HG03103 (cell line): ENCODE results near the gene MKRN3.
"Not testable (repeated sequence)": the region's sequence is repeated elsewhere in the genome, so short reads cannot be mapped to it uniquely, and the experiment has no call there.

Experiments used
- ATAC-seq: cut with Tn5 transposase; IDR thresholded peaks from one replicate; pipeline ENCODE4 v1.9.1; 2021; ENCODE audit warnings: low read depth; ENCODE audit not compliant: unreplicated experiment

Gene MKRN3

GRCh38 chr15:23578521-23579150 is 13.2 kb downstream of the MKRN3 start:
- ATAC-seq = no peak

- no peak for ATAC-seq
Measured at GRCh38 chr15:23588268-23588667, 22.8 kb downstream of the MKRN3 start.

GRCh38 chr15:23589012-23589411 is 23.5 kb downstream of the MKRN3 start:
- ATAC-seq = no peak

- ATAC-seq = no peak
Measured at GRCh38 chr15:23594252-23594770, 28.8 kb downstream of the MKRN3 start.

GRCh38 chr15:23595368-23595767 is 29.9 kb downstream of the MKRN3 start:
- no peak for ATAC-seq

- ATAC-seq = no peak
Measured at GRCh38 chr15:23596736-23597135, 31.3 kb downstream of the MKRN3 start.

- ATAC-seq = not testable (repeated sequence)
Measured at GRCh38 chr15:23597278-23597677, 31.8 kb downstream of the MKRN3 start.

- ATAC-seq = no peak
Measured at GRCh38 chr15:23599053-23599452, 33.6 kb downstream of the MKRN3 start.

GRCh38 chr15:23602124-23602523 is 36.6 kb downstream of the MKRN3 start:
- ATAC-seq = no peak

- ATAC-seq = no peak
Measured at GRCh38 chr15:23606226-23606625, 40.8 kb downstream of the MKRN3 start.

- no peak for ATAC-seq
Measured at GRCh38 chr15:23616536-23616935, 51.1 kb downstream of the MKRN3 start.
